HG02885 (cell line): Measurements from ENCODE around the gene CDYL.

Source experiments
- ATAC-seq: cut with Tn5 transposase; IDR thresholded peaks from one replicate; pipeline ENCODE4 v1.9.1; 2021; ENCODE audit warnings: mild to moderate bottlenecking; ENCODE audit not compliant: unreplicated experiment, poor library complexity

The CDYL gene, protein sequence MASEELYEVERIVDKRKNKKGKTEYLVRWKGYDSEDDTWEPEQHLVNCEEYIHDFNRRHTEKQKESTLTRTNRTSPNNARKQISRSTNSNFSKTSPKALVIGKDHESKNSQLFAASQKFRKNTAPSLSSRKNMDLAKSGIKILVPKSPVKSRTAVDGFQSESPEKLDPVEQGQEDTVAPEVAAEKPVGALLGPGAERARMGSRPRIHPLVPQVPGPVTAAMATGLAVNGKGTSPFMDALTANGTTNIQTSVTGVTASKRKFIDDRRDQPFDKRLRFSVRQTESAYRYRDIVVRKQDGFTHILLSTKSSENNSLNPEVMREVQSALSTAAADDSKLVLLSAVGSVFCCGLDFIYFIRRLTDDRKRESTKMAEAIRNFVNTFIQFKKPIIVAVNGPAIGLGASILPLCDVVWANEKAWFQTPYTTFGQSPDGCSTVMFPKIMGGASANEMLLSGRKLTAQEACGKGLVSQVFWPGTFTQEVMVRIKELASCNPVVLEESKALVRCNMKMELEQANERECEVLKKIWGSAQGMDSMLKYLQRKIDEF

DNA sequence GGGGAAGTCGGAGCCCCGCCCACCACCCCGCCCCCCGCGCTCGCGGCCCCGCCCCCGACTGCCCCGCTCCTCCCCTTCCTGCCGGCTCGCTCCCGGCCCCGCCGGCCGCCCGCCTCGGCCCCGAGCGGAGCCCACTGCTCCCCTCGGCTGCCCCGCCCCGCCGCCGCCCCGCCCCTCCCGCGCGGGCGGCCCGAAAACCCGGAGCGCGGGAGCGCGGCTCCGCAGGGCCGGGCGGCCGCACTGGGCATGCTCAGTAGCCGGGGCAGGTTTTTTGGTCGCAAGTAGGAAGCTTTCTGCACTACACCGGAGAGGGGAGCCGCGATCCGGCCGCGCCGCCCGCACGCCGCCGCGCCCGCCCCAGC is at the start of gene CDYL:
CDYL (plus strand) TSS at position 274 of the 362 bp plus-strand sequence. CDS start 380 bp downstream, outside the sequence.
- ATAC-seq: peak; percentile 72

DNA sequence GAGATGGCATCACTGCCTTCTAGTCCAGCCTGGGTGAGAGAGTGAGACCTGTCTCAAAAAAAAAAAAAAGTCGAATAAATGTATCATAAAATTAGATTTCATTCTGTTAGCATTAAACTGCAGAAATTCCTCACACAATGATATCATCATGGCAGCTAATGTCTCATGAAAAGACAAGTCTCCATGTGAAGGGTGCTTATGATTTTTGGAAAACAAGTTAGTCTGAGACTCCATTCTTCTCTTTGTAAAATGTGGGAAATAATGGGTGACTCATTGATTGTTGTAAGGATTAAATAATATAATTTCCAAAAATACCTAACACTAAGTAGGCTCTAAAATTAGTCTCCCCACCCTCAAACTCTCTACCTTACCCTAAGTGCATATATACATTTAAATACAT is 49.6 kb upstream of the CDYL start:
- no peak for ATAC-seq

GRCh38 chr6:4727217-4727616 is 49.0 kb upstream of the CDYL start:
- no peak for ATAC-seq

- peak; percentile 62 for ATAC-seq
Measured at GRCh38 chr6:4727671-4728435, 48.4 kb upstream of the CDYL start.

- ATAC-seq: no peak
Measured at GRCh38 chr6:4728436-4728769, 47.8 kb upstream of the CDYL start.

DNA sequence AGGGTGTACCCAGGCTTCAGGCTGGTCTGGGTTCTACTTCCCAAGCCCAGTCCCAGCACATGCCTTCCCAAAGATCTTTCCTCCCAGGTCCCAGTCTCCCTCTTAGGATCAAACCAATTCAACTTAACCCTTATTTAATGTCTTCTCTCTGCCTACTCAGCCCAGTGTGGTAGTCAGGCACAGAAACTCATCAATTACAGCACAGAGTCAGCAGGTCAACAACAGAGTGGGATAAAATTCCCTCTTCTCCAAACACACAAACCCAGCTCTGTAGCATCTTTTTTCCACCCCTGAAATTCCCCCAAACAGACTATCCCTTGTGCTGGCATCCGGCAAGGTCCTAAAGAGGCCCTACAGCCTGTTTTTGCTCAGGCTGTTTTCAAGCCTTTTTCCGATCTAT is 47.3 kb upstream of the CDYL start:
- no peak for ATAC-seq

GRCh38 chr6:4731996-4732395 is 44.2 kb upstream of the CDYL start:
- no peak for ATAC-seq

DNA sequence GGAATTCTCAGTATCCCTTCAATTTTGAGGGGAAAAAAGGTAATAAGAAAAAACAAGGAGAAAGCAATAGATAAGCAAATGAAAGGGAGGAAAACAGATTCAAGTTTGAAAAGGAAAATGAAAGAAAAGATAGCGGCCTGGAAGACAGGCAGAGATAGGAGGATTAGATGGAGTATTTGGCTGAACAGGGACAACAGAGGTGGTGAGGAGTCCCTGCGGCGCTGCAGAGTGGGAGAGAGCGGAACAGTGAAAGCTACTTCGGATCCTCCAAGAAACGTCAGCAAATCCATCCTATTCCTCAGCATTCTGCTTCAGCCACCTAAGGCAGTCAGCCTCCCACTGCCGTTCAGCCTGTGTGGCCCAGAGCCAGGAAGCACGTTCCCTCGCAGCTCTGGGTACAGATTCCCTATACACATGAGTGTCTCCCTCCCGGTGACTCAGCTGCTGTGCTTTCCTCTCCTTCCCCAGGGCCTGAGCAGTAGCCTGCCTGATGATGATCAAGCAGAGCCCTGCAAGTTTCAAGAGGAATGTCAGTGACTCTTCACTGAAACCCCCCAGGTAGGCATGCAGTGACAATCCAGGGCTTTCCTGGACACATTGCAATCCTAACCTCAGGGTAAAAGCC is 43.4 kb upstream of the CDYL start:
- ATAC-seq: no peak

DNA sequence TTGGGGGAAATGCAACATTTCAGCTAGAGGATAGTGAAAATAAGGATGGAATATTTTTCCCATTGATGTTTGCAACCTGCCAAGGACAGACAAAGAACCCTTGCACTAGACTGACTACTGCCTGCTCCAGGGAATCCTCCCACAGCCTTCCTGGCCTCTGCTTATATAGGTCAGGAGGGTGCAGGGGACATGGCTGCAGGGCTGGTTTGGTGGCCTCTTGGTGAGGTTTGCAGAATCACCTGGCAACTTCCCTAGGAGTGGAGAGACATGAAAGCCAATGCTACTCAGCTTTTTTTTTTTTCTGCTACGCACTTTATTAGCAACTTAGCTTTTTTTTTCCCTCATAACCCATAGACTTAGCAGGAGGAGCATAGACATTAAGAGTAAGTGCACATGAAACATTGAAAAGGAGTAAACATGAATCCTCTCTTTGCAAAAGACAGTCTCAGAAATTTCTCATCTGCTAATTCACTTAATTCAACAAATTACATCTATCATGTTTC is 39.8 kb upstream of the CDYL start:
- ATAC-seq: no peak

GRCh38 chr6:4740032-4740431 is 36.2 kb upstream of the CDYL start:
- no peak for ATAC-seq

DNA sequence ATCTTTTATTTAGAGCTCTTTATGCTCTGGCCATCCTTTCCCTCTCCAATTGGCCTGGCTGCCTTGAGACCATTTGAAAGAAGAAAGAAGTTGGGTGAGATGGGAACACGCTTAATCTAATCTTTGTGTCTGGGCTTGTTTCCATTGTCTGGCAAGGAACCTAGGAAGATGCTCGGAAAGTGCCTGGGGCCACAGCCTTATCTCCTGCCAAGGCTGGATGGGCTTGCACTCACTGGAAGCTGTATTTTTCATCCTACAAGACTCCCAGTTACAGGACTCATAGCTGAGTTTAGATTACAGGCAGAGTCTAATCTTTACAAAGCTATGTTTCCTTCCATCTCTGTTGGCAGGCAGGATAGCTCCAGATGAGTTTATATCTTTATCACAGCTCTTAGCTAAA is 33.1 kb upstream of the CDYL start:
- ATAC-seq: no peak

- ATAC-seq: no peak
Measured at GRCh38 chr6:4743926-4744325, 32.3 kb upstream of the CDYL start.

GRCh38 chr6:4747588-4747987 is 28.6 kb upstream of the CDYL start:
- ATAC-seq: no peak

- no peak for ATAC-seq
Measured at GRCh38 chr6:4751823-4752464, 24.3 kb upstream of the CDYL start.

- no peak for ATAC-seq
Measured at GRCh38 chr6:4756247-4756646, 20.0 kb upstream of the CDYL start.

DNA sequence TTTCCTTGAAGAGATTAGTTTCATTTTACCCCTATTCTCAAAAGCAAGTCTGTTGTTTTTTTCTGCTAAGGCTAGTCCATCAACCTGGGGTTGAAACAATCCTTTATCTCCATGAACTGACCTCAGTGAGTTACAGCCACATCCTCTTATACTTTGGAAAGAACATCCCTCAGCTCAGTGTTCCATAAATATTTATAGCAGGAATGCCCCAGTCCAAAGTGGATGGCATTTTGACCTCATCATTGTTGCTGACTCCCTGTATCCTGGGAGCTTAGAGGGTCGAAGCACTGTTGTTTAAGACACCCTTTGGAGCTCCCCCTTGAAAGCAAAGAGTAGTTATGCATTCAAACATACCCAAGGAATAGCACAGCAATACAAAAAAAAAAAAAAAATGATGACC is 16.2 kb upstream of the CDYL start:
- no peak for ATAC-seq

DNA sequence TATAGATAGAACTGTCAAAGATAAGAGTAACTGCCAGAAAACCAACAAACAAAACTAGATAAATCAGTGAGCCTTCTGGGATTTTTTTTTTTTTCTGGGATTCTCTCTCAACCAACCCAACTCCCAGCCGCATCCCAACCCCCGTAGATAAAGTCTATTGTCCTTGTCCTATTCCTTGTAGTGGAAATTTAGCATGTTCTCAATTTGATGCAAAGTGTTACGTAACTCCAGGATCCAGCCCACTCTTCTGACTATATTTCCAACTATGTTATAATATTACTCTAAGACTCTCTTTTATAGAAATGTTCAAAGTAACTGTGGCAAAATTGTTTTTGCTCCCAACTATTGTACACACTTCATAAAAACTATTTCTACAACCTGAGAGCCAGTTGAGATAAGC is 15.4 kb upstream of the CDYL start:
- ATAC-seq: no peak

DNA sequence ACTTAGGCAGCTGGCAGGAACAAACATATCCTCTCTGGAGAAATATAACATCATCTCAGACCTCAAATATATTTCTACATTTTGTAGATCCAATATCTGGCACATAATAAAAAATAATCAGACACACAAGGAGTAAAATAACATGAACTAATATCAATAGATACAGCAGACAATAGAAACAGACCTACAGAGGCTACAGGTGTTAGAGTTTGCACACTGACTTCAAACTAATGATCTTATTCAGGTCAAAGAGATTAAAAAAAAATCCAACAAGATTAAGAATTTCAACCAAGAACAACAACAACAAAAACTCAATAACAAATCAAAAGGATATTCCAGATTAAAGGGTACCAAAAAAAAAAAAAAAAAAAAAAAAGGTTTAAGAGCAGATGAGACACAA is 13.9 kb upstream of the CDYL start:
- ATAC-seq: no peak

- no peak for ATAC-seq
Measured at GRCh38 chr6:4763921-4764320, 12.3 kb upstream of the CDYL start.

GRCh38 chr6:4768815-4769214 is 7.4 kb upstream of the CDYL start:
- no peak for ATAC-seq

DNA sequence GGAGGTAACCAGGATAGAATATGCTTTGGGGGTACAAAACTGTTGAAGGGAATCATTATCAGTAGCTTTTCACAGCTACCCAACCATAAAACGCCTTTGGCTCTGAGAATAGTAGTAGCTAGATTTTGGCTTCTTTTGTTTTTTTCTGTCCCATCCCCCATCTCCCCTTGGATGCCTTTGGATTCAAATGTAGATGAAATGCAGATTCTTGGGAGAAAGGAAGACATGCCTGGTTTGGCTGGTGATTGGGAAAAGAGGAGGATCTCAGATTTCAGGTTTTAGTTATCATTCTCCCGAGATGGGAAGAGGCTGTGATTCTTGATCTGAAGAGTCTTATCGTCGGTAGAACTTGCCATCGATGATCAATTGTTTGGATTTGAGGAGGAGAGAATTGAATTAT is 3.5 kb upstream of the CDYL start:
- ATAC-seq: no peak
